Measurements from ENCODE around the gene EDARADD. TPM values are rescaled to one million over a fixed set of nuclear protein-coding genes. Genes with fewer than 3 reads are reported as not detected.
"Not testable (repeated sequence)": the region's sequence is repeated elsewhere in the genome, so short reads cannot be mapped to it uniquely, and the experiment has no call there.

EDARADD gene
- total RNA-seq, 3 donors from 2014 or later: 0.32 to 27.1 (median 20.3) TPM

DNA sequence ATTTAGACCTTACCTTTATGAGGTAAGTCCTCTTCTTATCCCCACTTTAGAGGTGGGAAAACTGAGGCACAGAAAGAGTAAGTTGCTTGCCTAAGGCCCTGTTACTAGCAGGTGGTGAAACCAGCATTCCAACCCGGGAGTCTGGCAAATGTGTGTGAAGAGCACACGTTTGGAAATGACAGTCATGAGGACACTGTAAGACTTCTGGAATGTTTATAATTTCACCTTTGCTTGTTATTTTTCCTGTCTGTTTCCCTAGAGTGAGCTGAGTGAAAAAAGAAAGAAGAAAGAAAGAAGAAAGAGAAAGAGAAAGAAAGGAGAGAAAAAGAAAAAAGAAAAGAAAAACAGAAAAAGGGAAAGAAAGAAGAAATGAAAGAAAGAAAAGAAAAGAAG is 108.5 kb downstream of the EDARADD start:
- no peaks in the 10 kb centered on the region for H3K9me3 ChIP-seq
- TF ChIP-seq, protein P1, sequence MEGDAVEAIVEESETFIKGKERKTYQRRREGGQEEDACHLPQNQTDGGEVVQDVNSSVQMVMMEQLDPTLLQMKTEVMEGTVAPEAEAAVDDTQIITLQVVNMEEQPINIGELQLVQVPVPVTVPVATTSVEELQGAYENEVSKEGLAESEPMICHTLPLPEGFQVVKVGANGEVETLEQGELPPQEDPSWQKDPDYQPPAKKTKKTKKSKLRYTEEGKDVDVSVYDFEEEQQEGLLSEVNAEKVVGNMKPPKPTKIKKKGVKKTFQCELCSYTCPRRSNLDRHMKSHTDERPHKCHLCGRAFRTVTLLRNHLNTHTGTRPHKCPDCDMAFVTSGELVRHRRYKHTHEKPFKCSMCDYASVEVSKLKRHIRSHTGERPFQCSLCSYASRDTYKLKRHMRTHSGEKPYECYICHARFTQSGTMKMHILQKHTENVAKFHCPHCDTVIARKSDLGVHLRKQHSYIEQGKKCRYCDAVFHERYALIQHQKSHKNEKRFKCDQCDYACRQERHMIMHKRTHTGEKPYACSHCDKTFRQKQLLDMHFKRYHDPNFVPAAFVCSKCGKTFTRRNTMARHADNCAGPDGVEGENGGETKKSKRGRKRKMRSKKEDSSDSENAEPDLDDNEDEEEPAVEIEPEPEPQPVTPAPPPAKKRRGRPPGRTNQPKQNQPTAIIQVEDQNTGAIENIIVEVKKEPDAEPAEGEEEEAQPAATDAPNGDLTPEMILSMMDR (IDR thresholded peaks at IDR 0.05): no peak
- no peak for TF ChIP-seq POLR2A (IDR thresholded peaks at IDR 0.05)
- TF ChIP-seq POLR2AphosphoS5 (IDR thresholded peaks at IDR 0.05): no peak
- no peaks in the 10 kb centered on the region for H3K27me3 ChIP-seq
- DNase-seq (ENCODE audit: low spot score in 2 of 2): no peak
- H3K36me3 ChIP-seq: no peaks in the 10 kb centered on the region
- no peaks in the 10 kb centered on the region for H3K4me1 ChIP-seq
- peak overlapping the region in 1 of 2 donors; percentile 79 for H3K27ac ChIP-seq
- intact Hi-C loops (cut with DNase I; ENCODE audit: low total_unique reads): no loop called here
- H3K4me3 ChIP-seq: peak overlapping the region in 1 of 3 donors; percentile 42

DNA sequence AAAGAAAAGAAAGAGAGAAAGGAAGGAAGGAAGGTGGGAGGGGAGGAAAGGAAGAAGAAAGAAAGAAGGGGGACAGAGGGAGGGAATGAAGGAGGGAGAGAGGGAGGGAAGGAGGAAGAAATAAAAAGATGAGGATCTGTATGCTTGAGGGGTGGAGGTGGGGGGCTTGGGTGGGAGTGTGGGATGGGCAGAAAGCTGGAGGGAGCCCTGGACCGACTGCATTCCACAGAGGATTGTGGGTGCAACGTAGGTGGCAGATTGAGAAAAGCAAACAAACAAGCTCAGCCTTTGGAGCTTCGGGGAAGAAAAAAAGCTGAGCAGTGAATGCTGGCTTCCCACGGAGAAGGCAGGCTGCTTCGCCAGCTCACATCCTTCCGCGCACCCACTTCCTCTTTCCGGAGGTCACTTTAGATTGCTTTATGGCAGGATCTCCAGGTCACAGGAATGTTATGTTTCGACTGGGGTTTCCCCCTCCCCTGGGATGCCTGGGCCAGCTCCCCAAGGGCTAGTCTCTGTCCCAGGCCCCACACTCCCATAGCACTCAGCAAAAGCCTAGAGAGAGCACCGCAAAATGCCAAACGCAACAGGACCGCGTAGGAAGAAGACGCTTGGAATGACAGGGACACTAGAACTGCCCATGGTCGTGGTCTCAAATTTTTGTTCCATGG is 109.0 kb downstream of the EDARADD start:
- Histone ChIP-seq H3K4me1 (no peaks in the 10 kb centered on the region), H3K9me3 (no peaks in the 10 kb centered on the region), H3K4me3 (peak overlapping the region; percentile 23 to 59 (median 42)), H3K36me3 (no peaks in the 10 kb centered on the region), H3K27ac (peak overlapping the region; percentile 76 to 79), H3K27me3 (no peaks in the 10 kb centered on the region)
- TF ChIP-seq POLR2A (IDR thresholded peaks at IDR 0.05) (no peak), POLR2AphosphoS5 (IDR thresholded peaks at IDR 0.05) (peak in 1 of 3 donors; percentile 20)
- intact Hi-C loops (cut with DNase I; ENCODE audit: low total_unique reads): no loop called here
- peak in 1 of 2 donors; percentile 50 for DNase-seq (ENCODE audit: low spot score in 2 of 2)

DNA sequence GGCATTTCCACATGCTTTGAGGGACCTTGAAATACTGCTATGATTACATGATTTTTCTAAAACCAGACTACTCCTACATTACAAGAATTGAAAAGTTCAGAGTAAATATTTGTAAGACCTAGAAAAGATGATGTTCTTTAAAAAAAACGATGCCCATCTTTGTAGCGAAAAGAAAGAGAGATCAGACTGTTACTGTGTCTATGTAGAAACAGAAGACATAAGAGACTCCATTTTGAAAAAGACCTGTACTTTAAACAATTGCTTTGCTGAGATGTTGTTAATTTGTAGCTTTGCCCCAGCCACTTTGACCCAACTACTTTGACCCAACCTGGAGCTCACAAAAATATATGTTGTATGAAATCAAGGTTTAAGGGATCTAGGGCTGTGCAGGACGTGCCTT is 110.3 kb downstream of the EDARADD start:
- H3K4me3 ChIP-seq; DNase-seq (ENCODE audit: low spot score in 2 of 2); H3K36me3 ChIP-seq; H3K9me3 ChIP-seq; H3K27ac ChIP-seq; intact Hi-C loops (cut with DNase I; ENCODE audit: low total_unique reads); H3K4me1 ChIP-seq; H3K27me3 ChIP-seq: not testable (repeated sequence)

DNA sequence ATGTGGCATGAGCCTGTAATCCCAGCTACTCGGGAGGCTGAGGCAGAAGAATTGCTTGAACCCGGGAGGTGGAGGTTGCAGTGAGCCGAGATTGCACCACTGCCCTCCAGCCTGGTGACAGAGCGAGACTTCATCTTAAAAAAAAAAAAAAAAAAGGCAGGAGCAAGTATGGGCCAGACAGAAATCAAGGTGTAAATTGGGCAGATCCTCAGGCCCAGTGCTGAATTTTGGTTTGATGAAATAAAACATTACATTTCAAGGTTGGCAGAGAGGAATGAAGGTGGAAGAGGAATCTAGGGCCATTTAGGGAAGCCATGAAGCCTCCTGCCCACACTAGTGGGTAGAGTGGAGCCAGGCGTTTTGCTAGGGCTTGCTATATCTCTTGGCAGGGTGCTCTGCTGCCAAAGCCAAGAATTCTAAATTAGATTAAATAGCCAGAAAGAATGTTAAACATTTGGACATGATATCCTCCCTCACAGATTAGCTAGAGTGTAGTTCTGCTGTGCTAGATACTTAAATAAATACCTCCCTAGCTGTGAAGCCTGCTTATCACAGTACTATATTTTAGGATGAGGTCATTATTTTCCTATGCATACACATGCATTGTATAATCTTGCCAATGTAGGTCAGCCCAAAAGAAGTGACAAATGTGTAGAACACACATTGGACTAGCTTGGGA is 113.1 kb downstream of the EDARADD start:
- Histone ChIP-seq H3K9me3 (no peaks in the 10 kb centered on the region), H3K4me1 (no peaks in the 10 kb centered on the region), H3K27me3 (no peaks in the 10 kb centered on the region), H3K36me3 (no peaks in the 10 kb centered on the region), H3K4me3 (no peak overlapping the region), H3K27ac (peak overlapping the region in 1 of 2 donors; percentile 48)
- DNase-seq (ENCODE audit: low spot score in 2 of 2): no peak
- intact Hi-C loops (cut with DNase I; ENCODE audit: low total_unique reads): no loop called here
- no peak for TF ChIP-seq POLR2AphosphoS5 (IDR thresholded peaks at IDR 0.05)
- TF ChIP-seq, protein P1 (IDR thresholded peaks at IDR 0.05): no peak
- no peak for TF ChIP-seq POLR2A (IDR thresholded peaks at IDR 0.05)

DNA sequence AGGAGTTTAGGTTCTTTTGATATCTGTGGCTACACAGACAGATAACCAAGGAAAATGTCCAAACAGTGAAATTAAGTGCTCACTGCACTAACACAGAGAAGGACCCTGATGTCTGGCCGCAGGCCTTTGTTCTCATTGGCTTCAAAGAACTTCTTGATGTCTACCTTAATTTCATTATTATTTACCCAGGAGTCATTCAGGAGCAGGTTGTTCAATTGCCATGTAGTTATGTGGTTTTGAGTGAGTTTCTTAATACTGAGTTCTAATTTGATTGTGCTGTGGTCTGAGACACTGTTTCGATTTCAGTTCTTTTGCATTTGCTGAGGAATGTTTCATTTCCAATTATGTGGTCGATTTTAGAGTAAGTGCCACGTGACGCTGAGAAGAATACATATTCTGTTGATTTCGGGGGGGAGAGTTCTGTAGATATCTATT is 114.5 kb downstream of the EDARADD start:
- TF ChIP-seq POLR2A (IDR thresholded peaks at IDR 0.05): no peak
- TF ChIP-seq, protein P1 (IDR thresholded peaks at IDR 0.05): no peak
- no peak for TF ChIP-seq POLR2AphosphoS5 (IDR thresholded peaks at IDR 0.05)
- Histone ChIP-seq H3K9me3 (no peaks in the 10 kb centered on the region), H3K4me1 (no peaks in the 10 kb centered on the region), H3K27ac (no peak overlapping the region), H3K4me3 (no peak overlapping the region), H3K27me3 (no peaks in the 10 kb centered on the region), H3K36me3 (no peaks in the 10 kb centered on the region)
- DNase-seq (ENCODE audit: low spot score in 2 of 2): no peak
- intact Hi-C loops (cut with DNase I; ENCODE audit: low total_unique reads): no loop called here

DNA sequence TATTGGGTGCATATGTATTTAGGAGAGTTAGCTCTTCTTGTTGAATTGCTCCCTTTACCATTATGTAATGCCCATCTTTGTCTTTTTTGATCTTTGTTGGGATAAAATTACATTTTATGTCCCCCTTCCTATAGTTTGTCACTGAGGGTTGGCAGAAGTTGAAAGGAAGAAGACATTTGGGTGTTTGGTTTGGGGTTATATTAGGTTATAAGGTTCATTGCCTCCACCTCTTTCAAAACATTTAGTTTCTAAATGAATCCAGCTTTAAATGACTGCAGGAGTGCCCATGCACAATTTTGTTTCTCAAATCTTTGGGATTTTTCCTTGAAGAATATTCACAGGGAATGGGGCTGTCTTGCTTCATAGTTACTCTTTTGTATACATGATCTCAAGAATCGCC is 115.1 kb downstream of the EDARADD start:
- Histone ChIP-seq H3K4me1 (no peaks in the 10 kb centered on the region), H3K4me3 (no peak overlapping the region), H3K27me3 (no peaks in the 10 kb centered on the region), H3K27ac (no peak overlapping the region), H3K9me3 (no peaks in the 10 kb centered on the region), H3K36me3 (no peaks in the 10 kb centered on the region)
- DNase-seq (ENCODE audit: low spot score in 2 of 2): no peak
- intact Hi-C loops (cut with DNase I; ENCODE audit: low total_unique reads): no loop called here
- TF ChIP-seq, protein P1 (IDR thresholded peaks at IDR 0.05): no peak
- TF ChIP-seq POLR2AphosphoS5 (IDR thresholded peaks at IDR 0.05): no peak
- no peak for TF ChIP-seq POLR2A (IDR thresholded peaks at IDR 0.05)
